ENCODE data around the gene STK31.

DNA sequence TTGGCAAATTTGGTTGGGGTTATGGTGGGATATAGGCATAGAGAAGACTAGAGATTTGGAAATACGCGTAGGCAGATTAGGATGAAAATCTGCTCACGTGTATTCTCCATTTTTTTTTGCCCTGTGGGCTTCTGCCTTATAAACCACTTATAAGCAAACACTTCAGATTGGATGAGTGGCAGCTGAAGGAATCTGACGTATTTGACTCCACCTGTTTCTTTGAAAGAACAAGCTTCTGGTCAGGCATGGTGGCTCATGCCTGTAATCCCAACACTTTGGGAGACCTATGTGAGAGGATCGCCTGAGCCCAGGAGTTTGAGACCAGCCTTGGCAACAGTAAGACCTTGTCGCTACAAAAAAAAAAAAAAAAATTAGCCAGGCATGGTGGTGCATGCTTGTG, 5.1 kb downstream of the STK31 start:
- TF ChIP-seq POLR2A (IDR thresholded peaks at IDR 0.05; ENCODE audit: low read length): no peak
- TF ChIP-seq GATA1 (IDR thresholded peaks at IDR 0.05; ENCODE audit: low read depth, low read length): no peak

Measured in erythroblast (primary cell).